Measurements from ENCODE around the gene CST2.

GRCh38 chr20:23867152-23867776 is 40.7 kb upstream of the CST2 start:
- TF ChIP-seq CTCF (IDR thresholded peaks at IDR 0.05; ENCODE audit: low read length) (no peak), EZH2 (IDR thresholded peaks at IDR 0.05; ENCODE audit: borderline replicate concordance, low read length) (no peak)
